Gastrocnemius medialis (tissue), 4 donors: Measurements from ENCODE around the gene ADRM1. TPM values are rescaled to one million over a fixed set of nuclear protein-coding genes. Genes with fewer than 3 reads are reported as not detected.
A peak's percentile ranks its signal among the peaks of the same experiment; 100 is the strongest.

Experiments
- ATAC-seq, 2 donors: fragments of 150-250 bp; one replicate each; pipeline ENCODE4 v1.9.1; 2016
- DNase-seq, 2 donors: peaks; one replicate each; pipeline ENCODE4 v3.0.0-alpha.2; 2019
- H3K27ac ChIP-seq, 4 donors: fragments of 200-600 bp; sonication (generic); 1 replicate in 1 of 4; 2 replicates in 3 of 4; pipeline ENCODE4 v1.5.1; 2016 to 2018; ENCODE audit warnings: mild to moderate bottlenecking in 2 of 4, moderate library complexity in 1 of 4
- H3K27me3 ChIP-seq, 3 donors: fragments of 200-600 bp; sonication (generic) in 2 of 3; 1 replicate in 1 of 3; 2 replicates in 2 of 3; pipeline versions ENCODE4 v1.5.1 to v1.6.0; 2016 to 2019; ENCODE audit warnings: mild to moderate bottlenecking in 1 of 3, moderate library complexity in 1 of 3
- H3K36me3 ChIP-seq, 2 donors: fragments of 200-600 bp; sonication (generic) in 1 of 2; one replicate each; pipeline ENCODE4 v1.5.1; 2017 to 2018
- H3K4me1 ChIP-seq, 2 donors: fragments of 200-600 bp; sonication (generic) in 1 of 2; one replicate each; pipeline ENCODE4 v1.5.1; 2016 to 2017; ENCODE audit warnings: mild to moderate bottlenecking in 2 of 2
- H3K4me3 ChIP-seq, 4 donors: fragments of 200-600 bp; sonication (generic) in 3 of 4; 1 replicate in 1 of 4; 2 replicates in 3 of 4; pipeline ENCODE4 v1.5.1; 2016 to 2019; ENCODE audit warnings: mild to moderate bottlenecking in 2 of 4
- H3K9me3 ChIP-seq, 3 donors: fragments of 200-600 bp; sonication (generic) in 2 of 3; 1 replicate in 1 of 3; 2 replicates in 2 of 3; pipeline ENCODE4 v1.5.1; 2016 to 2019
- CTCF ChIP-seq, 5 experiments: fragments of 450-650 bp in 3 of 5; fragments of 200-600 bp in 2 of 5; sonication (generic) in 2 of 5; IDR thresholded peaks in 4 of 5; conservative IDR thresholded peaks in 1 of 5; 1 replicate in 4 of 5; 2 replicates in 1 of 5; pipeline ENCODE4 v1.5.1; 2016 to 2019; ENCODE audit warnings: antibody characterized with exemption in 5 of 5, mild to moderate bottlenecking in 3 of 5, moderate library complexity in 3 of 5
- POLR2A ChIP-seq, 2 donors: fragments of 450-650 bp; IDR thresholded peaks; one replicate each; pipeline ENCODE4 v1.6.1; 2017; ENCODE audit warnings: antibody characterized with exemption in 2 of 2, mild to moderate bottlenecking in 2 of 2, moderate library complexity in 2 of 2
- in situ Hi-C, 4 donors: fragments of 200-750 bp; cut with MboI; loops; one replicate each; pipeline versions ENCODE4 v1.15.0 to v1.8.0; 2017; ENCODE audit warnings: low sequenced_read_pairs in 4 of 4
- intact Hi-C: fragments of 100-400 bp; cut with DNase I; formaldehyde crosslinking; loops from one replicate; pipeline ENCODE4 v1.15.1; 2023; ENCODE audit warnings: low total_unique reads
- total RNA-seq, 4 donors: library from RNA; depleted of rRNA; stranded (reverse); fragments of >200 nt; gene quantifications; one replicate each; pipeline versions ENCODE4 v1.1.0 to v1.2.3, GENCODE V29; 2016

The ADRM1 gene
- total RNA-seq, 4 donors from 2014 or later: 389 to 644 (median 611) TPM

- peak; percentile 97 for ATAC-seq
- no peak for TF ChIP-seq POLR2A (IDR thresholded peaks at IDR 0.05)
- TF ChIP-seq CTCF (IDR thresholded peaks at IDR 0.05 in 4 of 5, conservative IDR thresholded peaks at IDR 0.05 in 1 of 5): no peak
- Histone ChIP-seq H3K27ac (peak overlapping the region; percentile 71 to 84 (median 76)), H3K9me3 (no peaks in the 10 kb centered on the region), H3K4me1 (peaks cover 18 to 27% of the 10 kb centered on the region in 2 donors), H3K4me3 (peak overlapping the region in 2 of 4 donors; percentile 4 to 16), H3K27me3 (no peaks in the 10 kb centered on the region), H3K36me3 (peaks cover 0 to 22% of the 10 kb centered on the region in 2 donors)
- in situ Hi-C loops (no loop called here), intact Hi-C loops (no loop called here)
- DNase-seq: peak; percentile 64 to 86
These were observed 44.1 kb upstream of the ADRM1 start for GRCh38 chr20:62258499-62259293.

GRCh38 chr20:62259294-62259565 lies 43.6 kb upstream of the ADRM1 start:
- DNase-seq (no peak), ATAC-seq (peak in 1 of 2 donors; percentile 10)
- Histone ChIP-seq H3K27me3 (no peaks in the 10 kb centered on the region), H3K4me1 (peaks cover 18 to 27% of the 10 kb centered on the region in 2 donors), H3K4me3 (no peak overlapping the region), H3K27ac (peak overlapping the region; percentile 71 to 84 (median 76)), H3K36me3 (peaks cover 0 to 25% of the 10 kb centered on the region in 2 donors), H3K9me3 (no peaks in the 10 kb centered on the region)
- in situ Hi-C loops (no loop called here), intact Hi-C loops (no loop called here)
- TF ChIP-seq POLR2A (IDR thresholded peaks at IDR 0.05) (no peak), CTCF (IDR thresholded peaks at IDR 0.05 in 4 of 5, conservative IDR thresholded peaks at IDR 0.05 in 1 of 5) (no peak)

GRCh38 chr20:62262064-62262463 lies 40.7 kb upstream of the ADRM1 start:
- peaks cover 23 to 32% of the 10 kb centered on the region in 2 donors for H3K4me1 ChIP-seq
- no peak overlapping the region for H3K27ac ChIP-seq
- H3K9me3 ChIP-seq: no peaks in the 10 kb centered on the region
- intact Hi-C loops: no loop called here
- no peak overlapping the region for H3K4me3 ChIP-seq
- no peaks in the 10 kb centered on the region for H3K27me3 ChIP-seq
- no peak for ATAC-seq
- no peak for TF ChIP-seq CTCF (IDR thresholded peaks at IDR 0.05 in 4 of 5, conservative IDR thresholded peaks at IDR 0.05 in 1 of 5)
- TF ChIP-seq POLR2A (IDR thresholded peaks at IDR 0.05): no peak
- peaks cover 0 to 47% of the 10 kb centered on the region in 2 donors for H3K36me3 ChIP-seq
- in situ Hi-C loops: no loop called here
- DNase-seq: no peak

GRCh38 chr20:62263396-62263795 lies 39.4 kb upstream of the ADRM1 start:
- H3K4me3 ChIP-seq: no peak overlapping the region
- ATAC-seq (no peak), DNase-seq (no peak)
- H3K4me1 ChIP-seq: peaks cover 28% of the 10 kb centered on the region in 2 donors
- in situ Hi-C loops: no loop called here
- H3K27ac ChIP-seq: no peak overlapping the region
- intact Hi-C loops: no loop called here
- TF ChIP-seq CTCF (IDR thresholded peaks at IDR 0.05 in 4 of 5, conservative IDR thresholded peaks at IDR 0.05 in 1 of 5): no peak
- no peak for TF ChIP-seq POLR2A (IDR thresholded peaks at IDR 0.05)
- no peaks in the 10 kb centered on the region for H3K27me3 ChIP-seq
- peaks cover 0 to 47% of the 10 kb centered on the region in 2 donors for H3K36me3 ChIP-seq
- no peaks in the 10 kb centered on the region for H3K9me3 ChIP-seq
